ENCODE measurements around the gene ACBD4. TPM values are rescaled to one million over a fixed set of nuclear protein-coding genes. Genes with fewer than 3 reads are reported as not detected.

The ACBD4 gene
- total and polyA plus RNA-seq, 2 of the 13 experiments (the other 11 are each of a cell fraction or from before 2014, with no cell fraction given) = 16.1 to 26.9 TPM

- TF ChIP-seq RNF219 (CRISPR knock-in tag; IDR thresholded peaks at IDR 0.05) (no peak), THAP11 (CRISPR knock-in tag; IDR thresholded peaks at IDR 0.05) (peak; percentile 44; the same call in 1 of the 2 replicates), ZSCAN30 (CRISPR knock-in tag; IDR thresholded peaks at IDR 0.05) (no peak), SOX5 (CRISPR knock-in tag; IDR thresholded peaks at IDR 0.05; ENCODE audit: borderline replicate concordance) (0 out of 2 replicates have a peak, but pooled peaks have one; percentile 17), MEIS2 (CRISPR knock-in tag; IDR thresholded peaks at IDR 0.05) (0 out of 2 replicates have a peak, but pooled peaks have one; percentile 42), RARA (CRISPR knock-in tag; IDR thresholded peaks at IDR 0.05) (peak; percentile 31; the same call in 1 of the 2 replicates), NBN (conservative IDR thresholded peaks at IDR 0.05) (no peak), HMGXB3 (CRISPR knock-in tag; IDR thresholded peaks at IDR 0.05; ENCODE audit: borderline replicate concordance) (peak; percentile 20; the same call in 1 of the 2 replicates), ATF5 (CRISPR knock-in tag; IDR thresholded peaks at IDR 0.05; ENCODE audit: low read depth) (no peak), ZNF614 (CRISPR knock-in tag; IDR thresholded peaks at IDR 0.05; ENCODE audit: borderline replicate concordance) (peak; percentile 33; the same call in 1 of the 2 replicates), THAP9 (CRISPR knock-in tag; IDR thresholded peaks at IDR 0.05; ENCODE audit: borderline replicate concordance) (no peak; the same call in 1 of the 2 replicates), ZBTB1 (CRISPR knock-in tag; IDR thresholded peaks at IDR 0.05; ENCODE audit: borderline replicate concordance) (no peak), SALL1 (CRISPR knock-in tag; IDR thresholded peaks at IDR 0.05) (peak; percentile 35; the same call in 1 of the 2 replicates), KDM5B (CRISPR knock-in tag; IDR thresholded peaks at IDR 0.05; ENCODE audit: borderline replicate concordance) (peak; percentile 47; the same call in 1 of the 2 replicates), ZNF501 (CRISPR knock-in tag; IDR thresholded peaks at IDR 0.05) (peak; percentile 39), TAF15 (IDR thresholded peaks at IDR 0.05; ENCODE audit: low read depth, low read length, poor library complexity, severe bottlenecking) (no peak), ZNF839 (CRISPR knock-in tag; IDR thresholded peaks at IDR 0.05; ENCODE audit: borderline replicate concordance) (no peak), ZNF430 (CRISPR knock-in tag; IDR thresholded peaks at IDR 0.05) (no peak), ZNF335 (CRISPR knock-in tag; IDR thresholded peaks at IDR 0.05) (no peak)
Observed at GRCh38 chr17:45098869-45099616, 36.4 kb upstream of the ACBD4 start (continued).
